ENCODE results near the gene NEDD9.

DNA sequence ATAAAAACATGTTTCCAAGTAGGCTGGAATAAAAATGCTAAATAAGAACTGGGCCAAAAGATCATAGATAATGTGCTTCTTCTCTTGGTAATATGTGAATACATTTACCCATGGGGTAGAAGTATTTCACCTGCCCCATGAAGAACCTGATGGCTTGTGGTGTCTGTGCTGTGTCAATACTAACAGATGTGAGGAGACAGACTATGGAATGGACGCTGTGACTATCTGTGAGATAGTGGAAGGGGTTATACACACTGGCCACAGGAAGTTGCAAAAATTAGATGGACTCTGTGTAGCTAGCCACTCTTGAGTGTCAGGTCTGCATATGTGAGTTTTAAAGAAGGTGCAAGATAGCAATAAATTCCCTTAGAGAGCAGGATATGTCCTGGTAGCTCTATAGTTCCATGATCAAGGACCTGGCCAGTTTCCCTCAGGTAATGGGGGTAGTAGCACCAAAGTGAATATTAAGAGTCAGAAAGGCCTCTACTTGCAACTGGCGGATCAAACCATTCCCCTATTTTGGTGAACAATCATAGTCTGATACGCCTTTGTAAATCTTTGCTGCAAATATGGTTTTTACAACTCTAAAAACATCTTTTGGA lies 48.6 kb downstream of the NEDD9 start:
- TF ChIP-seq CTCF (IDR thresholded peaks at IDR 0.05) (no peak), POLR2AphosphoS5 (IDR thresholded peaks at IDR 0.05; ENCODE audit: low read depth, low read length) (no peak), REST (IDR thresholded peaks at IDR 0.05; ENCODE audit: insufficient read depth in 1 of 2, low read depth in 2 of 2, low read length in 1 of 2) (no peak), SIN3A (IDR thresholded peaks at IDR 0.05; ENCODE audit: borderline replicate concordance, insufficient read depth, low read depth, low read length) (no peak), TCF7L2 (IDR thresholded peaks at IDR 0.05; ENCODE audit: low read depth, low read length) (no peak)
